Measurements from ENCODE around the gene FRY.

FRY gene

DNA sequence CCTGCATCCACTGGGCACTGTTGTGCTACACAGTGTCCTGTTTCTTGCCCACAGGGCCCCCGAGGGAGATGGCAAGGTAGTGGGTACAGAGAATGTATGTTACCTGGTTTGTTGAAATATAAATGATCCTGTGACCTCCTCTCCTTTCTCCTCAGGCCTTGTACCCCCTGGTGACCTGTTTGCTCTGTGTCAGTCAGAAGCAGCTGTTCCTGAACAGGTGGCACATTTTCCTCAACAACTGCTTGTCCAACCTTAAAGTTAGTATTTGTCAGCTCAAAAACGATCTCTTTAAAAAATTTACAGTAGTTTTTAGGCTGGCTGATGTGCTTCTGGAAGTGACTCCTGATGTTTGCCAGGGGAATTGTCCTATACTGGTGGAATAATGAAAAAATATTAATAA, 105.1 kb downstream of the FRY start:
- no peak overlapping the region for H2AFZ ChIP-seq
- H3K4me1 ChIP-seq: no peaks in the 10 kb centered on the region
- TF ChIP-seq, protein P1, sequence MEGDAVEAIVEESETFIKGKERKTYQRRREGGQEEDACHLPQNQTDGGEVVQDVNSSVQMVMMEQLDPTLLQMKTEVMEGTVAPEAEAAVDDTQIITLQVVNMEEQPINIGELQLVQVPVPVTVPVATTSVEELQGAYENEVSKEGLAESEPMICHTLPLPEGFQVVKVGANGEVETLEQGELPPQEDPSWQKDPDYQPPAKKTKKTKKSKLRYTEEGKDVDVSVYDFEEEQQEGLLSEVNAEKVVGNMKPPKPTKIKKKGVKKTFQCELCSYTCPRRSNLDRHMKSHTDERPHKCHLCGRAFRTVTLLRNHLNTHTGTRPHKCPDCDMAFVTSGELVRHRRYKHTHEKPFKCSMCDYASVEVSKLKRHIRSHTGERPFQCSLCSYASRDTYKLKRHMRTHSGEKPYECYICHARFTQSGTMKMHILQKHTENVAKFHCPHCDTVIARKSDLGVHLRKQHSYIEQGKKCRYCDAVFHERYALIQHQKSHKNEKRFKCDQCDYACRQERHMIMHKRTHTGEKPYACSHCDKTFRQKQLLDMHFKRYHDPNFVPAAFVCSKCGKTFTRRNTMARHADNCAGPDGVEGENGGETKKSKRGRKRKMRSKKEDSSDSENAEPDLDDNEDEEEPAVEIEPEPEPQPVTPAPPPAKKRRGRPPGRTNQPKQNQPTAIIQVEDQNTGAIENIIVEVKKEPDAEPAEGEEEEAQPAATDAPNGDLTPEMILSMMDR (IDR thresholded peaks at IDR 0.05): no peak
- no peak overlapping the region for H3K9ac ChIP-seq
- no peaks in the 10 kb centered on the region for H3K9me3 ChIP-seq (ENCODE audit: control insufficient read depth, low read length)
- H3K27me3 ChIP-seq (ENCODE audit: control insufficient read depth, insufficient read depth, low read length): no peaks in the 10 kb centered on the region
- H3K79me2 ChIP-seq: no peaks in the 10 kb centered on the region
- no peak overlapping the region for H3K4me2 ChIP-seq (ENCODE audit: low read length)
- no peak overlapping the region for H3K27ac ChIP-seq
- no peaks in the 10 kb centered on the region for H3K36me3 ChIP-seq (ENCODE audit: control insufficient read depth, insufficient read depth, low read length)
- no peak overlapping the region for H3K4me3 ChIP-seq (ENCODE audit: low read depth, low read length)

DNA sequence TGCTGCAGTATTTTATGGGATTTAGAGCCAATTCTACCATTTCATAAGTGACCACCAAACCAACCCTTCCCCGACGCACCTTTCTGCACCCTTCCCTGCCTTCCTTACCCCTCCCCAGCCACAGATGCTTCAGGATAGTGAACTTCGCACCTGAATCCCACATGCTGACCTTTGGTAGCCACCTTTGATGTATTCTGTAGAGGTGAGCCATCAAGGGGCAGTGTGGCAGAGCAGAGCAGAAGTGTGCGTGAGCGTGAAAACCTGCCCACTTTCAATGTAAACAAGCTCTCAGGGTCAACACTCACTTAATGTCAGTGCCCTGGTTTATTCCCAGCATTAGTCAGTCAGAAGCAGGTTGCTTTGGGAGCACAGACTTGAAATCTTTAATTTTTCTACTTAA, 107.7 kb downstream of the FRY start:
- no peak overlapping the region for H3K27ac ChIP-seq
- no peak overlapping the region for H2AFZ ChIP-seq
- H3K36me3 ChIP-seq (ENCODE audit: control insufficient read depth, insufficient read depth, low read length): no peaks in the 10 kb centered on the region
- H3K4me3 ChIP-seq (ENCODE audit: low read depth, low read length): no peak overlapping the region
- no peaks in the 10 kb centered on the region for H3K79me2 ChIP-seq
- no peaks in the 10 kb centered on the region for H3K27me3 ChIP-seq (ENCODE audit: control insufficient read depth, insufficient read depth, low read length)
- no peaks in the 10 kb centered on the region for H3K9me3 ChIP-seq (ENCODE audit: control insufficient read depth, low read length)
- no peak overlapping the region for H3K9ac ChIP-seq
- TF ChIP-seq, protein P1 (IDR thresholded peaks at IDR 0.05): no peak
- H3K4me2 ChIP-seq (ENCODE audit: low read length): no peak overlapping the region
- no peaks in the 10 kb centered on the region for H3K4me1 ChIP-seq

DNA sequence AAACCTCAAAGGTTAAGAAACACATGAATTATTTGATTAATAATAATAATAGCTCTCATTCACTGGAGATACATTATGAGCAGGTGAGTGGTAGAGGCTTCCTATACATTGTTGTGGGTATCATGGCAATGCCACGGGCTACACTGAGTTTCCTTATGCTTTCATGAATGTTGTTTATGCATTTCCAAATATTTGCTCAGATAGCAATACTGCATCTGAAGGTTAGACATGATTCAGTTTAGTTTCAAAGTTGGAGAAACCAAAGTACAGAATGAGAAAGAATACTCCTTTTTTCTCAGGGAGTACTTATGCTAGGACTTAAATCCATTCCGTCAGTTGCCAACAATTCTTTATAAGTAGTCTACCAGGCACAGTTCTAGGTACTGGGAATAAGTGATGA, 108.5 kb downstream of the FRY start:
- Histone ChIP-seq H3K4me3 (ENCODE audit: low read depth, low read length) (no peak overlapping the region), H3K36me3 (ENCODE audit: control insufficient read depth, insufficient read depth, low read length) (no peaks in the 10 kb centered on the region), H3K27ac (no peak overlapping the region), H2AFZ (no peak overlapping the region), H3K9ac (no peak overlapping the region), H3K4me1 (no peaks in the 10 kb centered on the region), H3K79me2 (no peaks in the 10 kb centered on the region), H3K9me3 (ENCODE audit: control insufficient read depth, low read length) (no peaks in the 10 kb centered on the region), H3K27me3 (ENCODE audit: control insufficient read depth, insufficient read depth, low read length) (no peaks in the 10 kb centered on the region), H3K4me2 (ENCODE audit: low read length) (no peak overlapping the region)
- TF ChIP-seq, protein P1 (IDR thresholded peaks at IDR 0.05): no peak

DNA sequence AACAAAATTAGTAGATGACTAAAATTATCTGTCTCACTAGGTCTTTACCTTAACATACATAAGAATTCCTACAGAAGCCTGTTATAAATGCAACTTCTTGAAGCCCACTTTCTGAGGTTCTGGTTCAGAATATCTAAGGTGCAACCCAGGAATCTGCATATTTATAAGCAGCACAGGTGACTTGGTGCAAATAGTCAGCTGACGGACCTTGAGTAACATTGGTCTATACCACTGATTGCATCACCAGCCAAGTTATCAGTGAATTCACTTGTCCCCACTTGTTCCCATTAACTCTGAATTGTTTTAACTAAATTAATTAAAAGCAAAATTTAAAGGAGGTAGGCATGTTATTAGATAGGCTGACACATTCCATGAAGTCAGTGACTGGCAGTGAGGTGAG, 109.9 kb downstream of the FRY start:
- TF ChIP-seq, protein P1 (IDR thresholded peaks at IDR 0.05): no peak
- H3K4me3 ChIP-seq (ENCODE audit: low read depth, low read length): no peak overlapping the region
- H2AFZ ChIP-seq: no peak overlapping the region
- H3K27me3 ChIP-seq (ENCODE audit: control insufficient read depth, insufficient read depth, low read length): no peaks in the 10 kb centered on the region
- H3K9me3 ChIP-seq (ENCODE audit: control insufficient read depth, low read length): no peaks in the 10 kb centered on the region
- no peak overlapping the region for H3K4me2 ChIP-seq (ENCODE audit: low read length)
- no peaks in the 10 kb centered on the region for H3K36me3 ChIP-seq (ENCODE audit: control insufficient read depth, insufficient read depth, low read length)
- H3K79me2 ChIP-seq: no peaks in the 10 kb centered on the region
- H3K27ac ChIP-seq: no peak overlapping the region
- H3K4me1 ChIP-seq: no peaks in the 10 kb centered on the region
- H3K9ac ChIP-seq: no peak overlapping the region

DNA sequence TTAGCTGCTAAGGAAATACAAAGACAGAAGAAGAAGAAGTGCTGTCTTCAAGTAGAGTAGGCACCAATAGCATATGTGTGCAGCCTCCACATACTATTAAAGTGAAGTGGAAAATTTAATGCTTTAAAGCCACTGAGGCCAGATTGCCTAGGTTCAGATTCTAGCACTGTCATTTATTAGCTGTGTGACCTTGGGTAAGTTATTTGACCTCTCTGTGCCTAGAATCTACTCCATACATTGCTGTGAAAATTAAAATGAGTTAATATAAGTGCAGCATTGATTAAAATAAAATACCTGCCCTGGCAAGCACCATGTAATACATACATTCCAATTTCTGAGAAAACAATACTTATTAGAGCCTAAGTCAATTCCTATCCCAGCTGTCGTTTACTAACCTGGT, 110.5 kb downstream of the FRY start:
- H2AFZ ChIP-seq: no peak overlapping the region
- no peaks in the 10 kb centered on the region for H3K27me3 ChIP-seq (ENCODE audit: control insufficient read depth, insufficient read depth, low read length)
- H3K9ac ChIP-seq: no peak overlapping the region
- H3K4me1 ChIP-seq: no peaks in the 10 kb centered on the region
- no peak overlapping the region for H3K4me2 ChIP-seq (ENCODE audit: low read length)
- TF ChIP-seq, protein P1 (IDR thresholded peaks at IDR 0.05): no peak
- H3K9me3 ChIP-seq (ENCODE audit: control insufficient read depth, low read length): no peaks in the 10 kb centered on the region
- no peak overlapping the region for H3K27ac ChIP-seq
- H3K36me3 ChIP-seq (ENCODE audit: control insufficient read depth, insufficient read depth, low read length): no peaks in the 10 kb centered on the region
- H3K4me3 ChIP-seq (ENCODE audit: low read depth, low read length): no peak overlapping the region
- no peaks in the 10 kb centered on the region for H3K79me2 ChIP-seq

All from parathyroid adenoma (tissue), 2 donors.